Stimulated activated CD8-positive, alpha-beta memory T cell treated with anti-CD3 and anti-CD28 coated beads, Interleukin-15, amount 100 ng/mL, for 4 hours (primary cell): ENCODE data around the gene WNT6.
"Not testable (repeated sequence)": the region's sequence is repeated elsewhere in the genome, so short reads cannot be mapped to it uniquely, and the experiment has no call there.

Source experiments
- DNase-seq, 2 donors: peaks; one replicate each; pipeline ENCODE4 v3.0.0-alpha.2; 2020; ENCODE audit warnings: low read depth in 2 of 2

WNT6 gene

DNA sequence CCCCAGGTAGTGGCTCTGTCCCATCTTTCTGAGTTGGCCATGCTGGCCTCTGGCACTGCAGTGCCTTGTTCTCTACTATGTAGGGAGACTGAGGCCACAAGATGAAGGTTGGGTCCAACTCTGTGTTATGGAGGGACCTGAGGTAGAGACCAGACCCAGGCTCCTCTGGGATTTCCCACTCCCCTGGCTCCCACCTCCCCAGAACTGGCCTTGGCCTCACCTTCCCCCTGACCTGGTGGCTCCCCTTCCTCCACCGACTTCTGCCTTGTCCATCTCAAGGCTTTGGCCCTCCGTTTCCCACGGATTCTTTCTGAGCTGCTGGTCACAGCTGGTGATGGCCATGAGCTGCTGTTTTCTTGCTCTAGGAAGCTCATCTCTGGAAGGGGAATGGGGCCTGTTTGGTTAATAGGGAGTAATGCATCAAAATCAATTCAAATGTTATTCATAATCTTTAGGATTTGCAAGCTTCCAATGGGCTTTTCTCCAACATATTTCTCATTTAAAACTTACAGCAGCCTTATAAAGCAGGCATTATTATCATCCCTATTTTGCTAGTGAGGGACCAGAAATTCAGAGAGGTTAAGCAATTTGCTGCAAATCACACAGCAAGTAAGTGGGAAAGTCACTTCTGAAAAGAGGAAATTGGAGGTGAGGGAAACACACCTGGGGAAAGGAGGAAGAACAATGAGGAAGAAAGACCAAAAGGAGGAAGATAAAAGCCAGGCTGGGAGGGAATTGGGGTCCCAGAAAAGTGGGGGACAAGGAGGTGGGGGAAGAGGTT lies 28.9 kb upstream of the WNT6 start:
- no peak for DNase-seq

DNA sequence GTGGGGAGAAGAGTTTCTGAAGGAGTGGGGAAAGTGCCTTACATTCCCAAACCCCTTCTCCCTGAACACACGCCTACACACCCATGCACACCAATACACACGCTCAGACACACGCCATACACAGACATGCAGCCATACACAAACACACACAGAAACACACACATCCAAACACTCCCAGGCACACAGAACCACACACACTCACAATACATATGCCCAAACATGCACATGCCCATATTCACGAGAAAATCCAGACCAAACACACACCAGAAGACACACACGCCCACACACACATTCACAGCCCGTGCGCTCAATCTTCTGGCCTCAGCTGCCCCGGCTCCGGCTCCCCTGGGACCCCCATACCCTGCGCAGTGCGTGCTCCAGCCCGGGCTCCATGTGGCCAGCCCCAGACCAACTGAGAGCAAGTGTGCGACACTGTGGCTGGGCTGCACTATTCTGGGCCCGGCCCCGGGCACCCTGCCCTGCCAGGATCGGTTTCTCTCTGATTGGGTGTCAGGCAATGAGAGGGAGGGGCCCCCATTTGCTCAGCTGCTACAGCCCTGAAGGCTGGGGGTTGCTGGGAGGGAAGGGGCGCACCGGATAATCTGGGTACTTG lies 28.1 kb upstream of the WNT6 start, which contains the start of gene PRKAG3:
TSS of gene PRKAG3 (minus strand) at position 426 of the 613 bp plus-strand sequence.
- DNase-seq: no peak

DNA sequence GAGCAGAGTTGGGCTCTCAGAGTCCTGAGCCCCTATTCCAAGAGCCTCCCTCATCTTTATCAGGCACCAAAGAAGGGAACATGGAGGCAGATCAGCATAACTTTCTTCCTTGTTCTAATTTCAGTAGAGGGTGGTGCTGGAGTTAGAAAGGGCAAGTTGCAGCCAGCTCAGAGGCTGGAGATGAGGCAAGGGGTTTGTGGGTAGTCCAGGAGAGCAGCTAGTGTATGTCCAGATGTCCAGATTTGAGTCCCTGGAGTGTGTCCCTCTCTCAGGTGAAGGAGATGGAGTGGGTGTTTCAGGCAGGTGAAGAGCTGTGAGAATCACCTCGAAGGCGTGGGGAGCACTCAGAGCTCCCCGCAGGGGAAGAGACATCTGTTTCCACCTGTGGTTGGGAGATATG lies 27.5 kb upstream of the WNT6 start:
- DNase-seq: no peak

DNA sequence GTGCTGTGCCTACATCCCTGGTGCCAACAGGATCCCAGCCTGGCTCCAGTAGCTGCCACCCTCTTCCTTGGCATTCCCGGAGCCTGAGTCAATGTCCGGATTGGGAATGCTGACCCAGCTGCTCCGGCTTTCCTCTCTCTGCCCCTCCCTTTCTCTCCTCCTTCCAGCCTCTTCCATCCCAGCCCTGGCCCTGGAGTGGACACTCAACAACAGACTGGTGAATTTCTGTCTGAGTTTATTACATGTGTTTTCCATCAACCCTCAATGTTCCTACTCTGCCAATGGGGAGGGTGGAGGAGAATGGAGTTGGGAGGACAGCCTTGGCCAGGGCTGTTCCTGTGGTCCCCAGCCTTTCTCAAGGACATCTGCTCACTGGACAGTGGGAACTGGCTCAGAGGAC lies 27.1 kb upstream of the WNT6 start:
- DNase-seq: no peak

DNA sequence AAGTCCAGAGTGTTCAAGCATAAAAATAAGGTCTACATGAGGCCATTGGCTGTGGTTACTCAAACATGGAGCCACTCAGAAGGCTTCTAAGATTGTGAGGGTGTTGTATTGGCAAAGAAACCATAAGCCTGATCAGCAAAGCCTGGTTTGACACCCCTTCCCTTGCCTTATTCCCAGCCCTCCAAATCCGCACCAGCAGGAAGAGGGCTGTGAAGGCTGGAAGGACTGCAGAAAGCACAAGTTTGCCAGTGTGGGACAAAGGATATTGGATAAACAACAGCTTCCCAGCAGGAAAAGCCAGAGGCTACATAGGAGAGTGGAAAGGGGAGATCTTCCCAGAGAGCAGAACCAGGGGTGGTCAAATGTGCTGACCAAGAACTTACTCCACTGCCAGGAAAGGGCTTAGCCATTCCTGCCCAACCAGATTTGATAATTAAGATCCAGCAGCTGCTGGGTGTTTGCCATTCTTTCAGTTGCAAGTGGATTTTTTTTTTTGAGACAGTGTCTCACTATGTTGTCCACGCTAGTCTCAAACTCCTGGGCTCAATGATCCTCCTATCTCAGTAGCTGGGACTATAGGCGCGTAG lies 26.5 kb upstream of the WNT6 start:
- no peak for DNase-seq

DNA sequence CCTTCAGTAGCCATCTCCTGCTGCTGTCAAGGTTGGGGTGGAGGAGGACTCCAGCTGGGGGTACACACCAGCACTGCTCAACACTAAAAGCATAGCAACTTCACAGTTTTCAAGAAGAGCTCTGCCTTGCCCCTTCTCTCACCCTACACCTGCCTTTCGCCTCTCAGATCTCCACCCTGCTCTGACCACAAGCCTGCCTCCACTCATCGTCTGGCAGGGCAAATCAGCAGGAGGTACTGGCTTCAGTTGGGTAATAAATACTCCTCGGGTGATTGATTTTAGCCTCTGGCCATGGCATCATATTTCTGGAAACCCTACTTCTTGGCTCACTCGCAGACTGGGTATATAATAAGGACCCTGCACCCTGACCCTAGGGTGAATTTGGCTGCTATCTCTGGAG lies 24.9 kb upstream of the WNT6 start:
- DNase-seq: no peak

DNA sequence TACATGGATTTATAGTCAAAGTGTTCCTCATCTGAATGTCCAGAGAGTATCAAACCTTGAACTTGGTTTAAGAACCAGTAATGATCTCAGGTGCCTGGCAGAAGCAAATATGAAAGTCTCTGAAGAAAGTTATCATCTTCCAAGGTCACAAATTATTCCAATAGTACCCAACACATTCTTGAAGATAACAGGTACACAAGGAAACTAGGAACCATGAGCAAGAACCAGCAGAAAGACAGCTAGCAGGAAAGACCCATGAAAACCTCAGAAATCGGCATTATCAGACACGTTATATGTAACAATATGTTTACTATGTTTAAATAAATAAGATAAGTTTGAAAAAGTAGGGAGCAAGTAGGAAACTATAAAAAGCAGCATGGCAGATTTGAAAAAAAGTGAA lies 22.1 kb upstream of the WNT6 start:
- no peak for DNase-seq

DNA sequence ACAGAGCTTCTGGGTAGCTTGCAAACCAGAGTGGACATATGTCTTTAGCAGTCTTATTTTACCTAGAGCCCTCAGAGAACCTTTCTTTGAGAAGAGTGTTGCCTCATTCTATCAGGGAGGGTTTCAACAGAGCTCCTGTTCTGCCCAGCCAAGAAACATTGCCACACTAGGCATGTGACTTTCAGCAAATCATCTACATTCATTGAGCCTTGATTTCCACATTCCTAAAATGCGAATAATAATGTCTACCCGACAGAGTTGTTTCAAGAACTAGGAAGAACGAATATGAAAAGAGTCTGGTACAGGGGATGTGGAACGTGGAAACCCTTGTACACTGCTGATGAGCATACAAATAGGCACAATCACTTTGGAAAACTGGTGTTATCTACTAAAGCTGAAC lies 20.2 kb upstream of the WNT6 start:
- no peak for DNase-seq

DNA sequence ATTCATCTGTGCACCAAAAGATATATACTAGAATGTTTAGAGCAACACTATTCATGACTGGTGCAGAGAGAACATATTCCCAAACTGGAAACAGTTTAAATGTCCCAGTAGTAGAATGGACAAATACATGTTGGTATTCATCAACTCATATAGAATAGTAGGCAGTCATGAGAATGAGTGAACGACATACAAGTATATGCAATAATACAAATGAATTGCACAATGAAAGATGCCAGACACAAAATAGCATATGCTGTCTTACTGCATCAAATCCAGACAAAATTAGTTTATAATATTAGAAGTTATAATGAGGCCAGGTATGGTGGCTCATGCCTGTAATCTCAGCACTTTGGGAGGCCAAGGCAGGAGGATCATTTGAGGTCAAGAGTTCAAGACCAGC lies 19.7 kb upstream of the WNT6 start:
- no peak for DNase-seq

DNA sequence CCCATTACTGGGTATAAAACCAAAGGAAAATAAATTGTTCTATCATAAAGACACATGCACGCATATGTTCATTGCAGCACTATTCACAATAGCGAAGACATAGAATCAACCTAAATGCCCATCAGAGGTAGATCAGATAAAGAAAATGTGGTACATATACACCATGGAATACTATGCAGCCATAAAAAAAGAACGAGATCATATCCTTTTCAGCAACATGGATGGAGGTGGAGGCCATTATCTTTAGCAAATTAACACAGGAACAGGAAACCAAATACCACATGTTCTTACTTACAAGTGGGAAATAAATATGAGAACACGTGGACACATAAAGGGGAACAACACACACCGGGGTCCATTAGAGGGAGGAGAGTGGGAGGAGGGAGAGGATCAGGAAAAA lies 15.3 kb upstream of the WNT6 start:
- not testable (repeated sequence) for DNase-seq

DNA sequence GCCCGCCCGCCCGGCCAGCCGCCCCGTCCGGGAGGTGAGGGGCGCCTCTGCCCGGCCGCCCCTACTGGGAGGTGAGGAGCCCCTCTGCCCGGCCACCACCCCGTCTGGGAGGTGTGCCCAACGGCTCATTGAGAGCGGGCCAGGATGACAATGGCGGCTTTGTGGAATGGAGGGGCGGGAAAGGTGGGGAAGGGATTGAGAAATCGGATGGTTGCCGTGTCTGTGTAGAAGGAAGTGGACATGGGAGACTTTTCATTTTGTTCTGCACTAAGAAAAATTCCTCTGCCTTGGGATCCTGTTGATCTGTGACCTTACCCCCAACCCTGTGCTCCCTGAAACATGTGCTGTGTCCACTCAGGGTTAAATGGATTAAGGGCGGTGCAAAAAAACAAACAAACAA lies 12.6 kb upstream of the WNT6 start:
- DNase-seq: not testable (repeated sequence)

DNA sequence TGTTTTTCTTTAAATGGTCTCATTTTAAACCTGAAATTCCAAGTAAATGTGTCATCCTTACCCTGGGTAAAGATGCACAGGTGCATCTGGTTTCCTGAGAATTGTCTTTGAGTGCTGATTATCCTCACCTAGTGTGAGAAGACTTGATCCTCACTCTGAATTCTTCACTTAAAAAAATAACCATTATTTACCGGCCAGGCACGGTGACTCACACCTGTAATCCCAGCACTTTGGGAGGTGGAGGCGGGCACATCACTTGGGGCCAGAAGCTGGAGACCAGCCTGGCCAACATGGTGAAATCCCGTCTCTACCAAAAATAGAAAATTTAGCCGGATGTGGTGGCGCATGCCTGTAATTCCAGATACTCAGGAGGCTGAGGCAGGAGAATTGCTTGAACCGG lies 9.9 kb upstream of the WNT6 start:
- DNase-seq: no peak

DNA sequence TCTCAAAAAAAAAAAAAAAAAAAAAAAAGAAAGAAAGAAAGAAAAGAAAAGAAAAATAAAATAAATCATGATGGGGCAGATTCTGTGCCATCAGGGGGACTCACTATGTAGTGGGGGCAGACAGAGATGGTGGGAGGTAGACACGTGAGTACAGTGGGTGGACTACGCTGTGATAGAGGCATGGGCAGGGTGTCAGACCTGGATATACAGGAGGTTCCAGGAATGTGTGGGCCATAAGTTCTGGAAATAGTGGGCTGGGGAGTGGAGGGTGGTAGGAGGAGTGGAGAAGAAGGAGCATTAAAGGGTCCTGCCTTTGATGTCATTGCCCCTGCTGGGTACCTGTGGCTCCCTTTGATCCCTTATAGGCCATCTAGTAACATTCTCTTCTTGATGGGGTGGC lies 8.8 kb upstream of the WNT6 start:
- DNase-seq: no peak

DNA sequence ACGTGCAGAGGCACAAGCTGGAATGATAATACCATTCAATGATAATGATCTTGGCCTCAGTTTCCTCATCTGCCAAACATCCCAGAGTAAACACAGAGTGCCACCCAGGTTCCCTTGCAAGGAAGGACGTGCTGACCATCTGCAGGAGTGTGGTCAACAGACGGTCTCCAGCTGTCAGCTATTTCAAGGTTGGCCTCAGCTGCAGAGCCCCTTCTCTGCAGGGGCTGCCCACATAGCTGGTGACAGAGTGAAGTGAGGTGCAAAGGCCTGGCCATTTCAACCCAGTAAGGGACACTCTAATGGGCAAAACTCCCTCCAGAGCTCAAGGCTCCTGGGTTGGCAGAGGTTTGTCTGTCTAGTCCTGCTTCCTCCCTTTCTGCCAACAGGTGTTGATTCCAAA lies 8.3 kb upstream of the WNT6 start:
- no peak for DNase-seq

DNA sequence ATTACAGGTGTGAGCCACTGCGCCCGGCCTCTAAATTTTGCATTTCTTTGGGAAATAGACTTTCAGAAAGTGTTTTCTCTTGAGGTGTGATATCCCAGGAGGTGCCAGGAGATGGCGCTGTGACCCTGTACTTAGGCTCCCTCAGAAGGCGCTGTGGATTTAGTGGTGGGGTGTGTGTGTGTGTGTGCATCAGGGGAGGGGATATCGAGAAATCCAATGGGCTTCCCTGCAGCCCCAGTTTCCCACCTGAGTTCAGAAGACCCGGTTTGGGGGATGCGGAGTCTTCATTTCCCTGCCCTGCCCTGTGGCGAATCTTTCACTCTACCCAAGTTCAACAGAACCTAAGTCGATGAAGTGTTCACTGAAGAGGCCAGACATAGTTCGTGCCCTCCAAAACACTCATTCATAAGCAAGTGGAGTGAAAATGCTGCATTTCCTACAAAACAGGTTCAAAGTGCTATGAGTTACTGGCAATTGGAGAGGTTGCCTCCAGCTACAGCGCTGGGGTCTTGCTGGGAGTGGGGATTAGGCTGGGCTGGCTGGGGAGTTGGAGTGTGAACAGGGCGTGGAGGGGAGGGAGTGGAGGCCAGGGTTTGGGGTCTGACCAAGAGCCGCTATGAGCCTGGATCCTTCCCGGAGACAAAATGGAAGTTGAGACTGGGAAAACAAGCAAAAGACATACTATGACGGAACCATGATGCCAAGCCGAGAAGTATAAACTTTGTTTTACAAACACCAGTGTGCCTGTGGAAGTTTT lies 6.5 kb upstream of the WNT6 start:
- DNase-seq: peak in 1 of 2 donors; percentile 45

DNA sequence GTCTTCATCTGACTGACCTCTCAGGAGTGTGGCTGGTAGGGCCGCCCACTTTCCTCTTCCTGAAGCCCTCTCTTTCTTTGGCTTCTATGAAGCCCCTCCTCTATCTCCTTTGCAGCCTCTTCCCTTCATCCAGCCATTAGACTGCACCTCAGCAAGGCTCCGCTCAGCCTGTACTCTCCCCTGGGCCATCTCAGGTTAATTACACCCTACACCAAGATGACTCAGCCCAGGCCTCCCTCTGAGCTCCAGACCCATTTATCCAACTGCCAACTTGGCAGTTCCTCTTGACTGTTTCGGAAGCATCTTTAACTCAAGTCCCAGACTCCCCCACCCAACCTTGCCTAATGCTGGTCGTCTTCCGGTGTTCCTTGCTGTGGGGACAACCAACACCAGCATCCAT lies 5.8 kb upstream of the WNT6 start:
- no peak for DNase-seq

DNA sequence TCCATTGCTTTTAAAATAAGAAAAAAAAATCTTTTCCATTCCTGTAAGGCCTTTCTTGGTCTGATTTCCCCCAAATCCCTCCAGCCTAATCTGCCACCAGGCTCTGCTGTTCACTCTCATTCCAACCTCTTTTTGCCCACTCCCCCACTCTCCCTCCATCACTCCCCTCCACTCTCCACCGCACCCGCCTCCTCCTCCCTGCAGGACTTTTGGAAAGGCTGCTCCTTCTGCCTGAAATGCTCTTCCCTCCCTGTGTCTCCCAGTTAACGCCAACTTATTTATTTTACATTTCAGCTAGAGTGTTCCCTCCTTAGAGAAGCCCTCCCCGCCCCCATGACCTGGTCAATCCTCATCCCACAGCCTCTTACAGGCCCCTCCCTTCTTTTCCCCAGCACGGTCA lies 4.7 kb upstream of the WNT6 start:
- no peak for DNase-seq

DNA sequence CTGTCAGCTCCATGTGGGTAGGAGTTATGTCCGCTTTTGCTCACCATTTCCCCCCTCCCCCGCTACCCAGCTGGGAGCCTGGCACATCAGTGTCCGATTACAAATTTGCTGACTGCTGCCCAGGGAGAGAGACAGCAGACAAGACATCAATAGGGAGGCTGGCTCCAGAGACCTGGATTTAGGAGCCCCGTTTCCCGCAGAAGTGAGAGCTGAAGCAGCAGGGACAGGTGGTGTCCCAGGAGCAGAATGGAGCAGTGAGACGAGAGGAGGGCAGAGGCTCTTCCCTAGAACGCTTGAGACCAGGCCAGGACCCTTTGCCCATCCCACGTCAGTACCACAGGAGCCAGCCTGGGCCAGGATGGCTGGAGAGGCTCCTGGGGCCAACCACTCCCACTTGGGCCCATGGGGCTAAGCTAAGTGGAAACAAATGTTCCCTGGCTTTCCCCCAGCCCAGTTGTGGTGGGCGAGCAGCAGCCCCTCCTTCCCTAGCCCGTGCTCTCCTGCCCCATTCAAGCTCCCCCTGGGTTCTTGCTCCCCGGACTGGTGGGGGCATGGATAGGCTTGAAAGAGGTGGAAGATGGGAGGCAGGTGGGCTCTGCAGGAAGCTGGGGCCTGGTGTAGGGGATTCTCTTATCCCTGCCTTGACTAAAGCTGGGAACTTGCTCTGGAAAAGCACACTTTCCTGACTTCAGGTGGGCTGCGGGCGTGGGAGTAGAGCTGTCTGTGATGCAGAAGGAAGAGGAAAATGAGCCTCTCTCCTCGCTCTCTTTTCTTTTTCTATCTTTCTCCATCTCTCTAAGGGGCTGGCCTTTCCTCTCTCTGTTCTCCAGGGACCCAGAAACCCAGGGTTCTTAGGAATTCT lies 4.1 kb upstream of the WNT6 start:
- DNase-seq: no peak

DNA sequence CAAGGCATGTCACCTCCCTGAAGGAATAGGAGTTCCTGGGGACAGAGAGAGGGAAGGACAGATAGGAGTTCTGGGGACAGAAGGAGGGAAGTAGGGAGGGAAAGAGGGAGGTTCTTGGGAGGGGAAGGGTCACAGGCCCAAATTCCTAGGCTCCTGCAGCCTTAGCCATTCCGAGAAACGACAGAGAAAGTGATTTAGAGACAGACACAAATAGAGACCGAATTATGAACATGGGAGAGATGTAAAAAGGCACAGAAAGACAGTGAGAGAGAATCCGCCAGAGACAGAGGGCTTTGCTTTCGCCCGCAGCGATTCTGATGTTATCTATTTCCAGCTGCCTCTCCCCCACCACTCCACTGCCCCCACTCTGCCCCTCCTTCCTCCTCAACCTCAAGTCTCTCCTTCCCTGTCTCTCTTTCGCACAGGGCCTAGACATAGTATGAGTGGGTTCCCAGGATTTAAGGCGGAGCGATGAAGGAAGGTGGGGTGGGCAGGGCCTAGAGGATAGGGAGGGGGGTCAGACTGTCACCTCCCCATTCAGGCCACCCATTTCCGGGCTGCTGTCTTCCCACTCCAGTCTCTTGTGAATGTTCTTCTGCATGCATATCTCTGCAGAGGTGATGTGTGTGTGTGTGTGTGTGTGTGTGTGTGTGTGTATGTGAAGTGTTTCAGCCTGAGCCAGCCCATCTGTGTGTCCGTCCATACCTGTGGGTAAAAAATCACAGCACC lies 3.3 kb upstream of the WNT6 start:
- DNase-seq: no peak

DNA sequence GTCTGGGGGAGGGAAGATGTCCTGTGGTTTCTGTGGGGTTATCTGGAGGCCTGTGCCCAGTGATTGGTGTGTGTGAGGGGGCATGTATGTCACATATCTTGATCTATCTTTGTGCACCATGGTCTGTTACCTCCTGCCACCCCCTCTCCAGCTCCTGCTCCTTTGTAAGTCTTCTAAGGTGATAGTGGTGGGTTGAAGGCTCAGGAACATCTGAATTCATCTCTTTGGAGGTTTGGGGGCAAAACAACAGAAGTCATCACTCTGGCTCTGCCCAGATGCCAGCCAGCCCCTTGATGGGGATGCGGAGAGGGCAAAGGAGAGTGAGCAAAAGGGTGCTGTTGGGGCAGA lies 2.7 kb upstream of the WNT6 start:
- no peak for DNase-seq
